WTC11 (cell line): Measurements from ENCODE around the gene FAM120AOS. TPM values are rescaled to one million over a fixed set of nuclear protein-coding genes. Genes with fewer than 3 reads are reported as not detected.

Experiments used
- ATAC-seq: fragments of 200-7000 bp; cut with Tn5 transposase; 2 replicates; pipeline ENCODE4 v1.10.0; 2021; ENCODE audit warnings: mild to moderate bottlenecking, moderate library complexity
- CTCF ChIA-PET: fragments of 300-600 bp; sonication (Branson Sonifier 250); formaldehyde crosslinking; loops from one replicate; lab custom pipeline; 2021; ENCODE audit warnings: antibody characterized with exemption; lab: Charles Lee
- POLR2A ChIA-PET: fragments of 350-600 bp; sonication (Branson Sonifier 250); formaldehyde crosslinking; loops from one replicate; lab custom pipeline; 2021; ENCODE audit warnings: antibody characterized with exemption; lab: Charles Lee
- DNase-seq: peaks from one replicate; pipeline ENCODE4 v3.0.0; 2021; ENCODE audit warnings: low spot score
- H3K27ac Mint-ChIP-seq: 2 replicates; pipeline ENCODE4 v1.8.0; 2021; ENCODE audit warnings: mixed read lengths
- H3K27me3 Mint-ChIP-seq: 2 replicates; pipeline ENCODE4 v1.8.0; 2021; ENCODE audit warnings: low read depth, mild to moderate bottlenecking, moderate library complexity, mixed read lengths
- H3K36me3 Mint-ChIP-seq: 2 replicates; pipeline ENCODE4 v1.8.0; 2021; ENCODE audit warnings: mixed read lengths
- H3K4me1 Mint-ChIP-seq: 2 replicates; pipeline ENCODE4 v1.8.0; 2022; ENCODE audit warnings: mixed read lengths
- H3K4me3 Mint-ChIP-seq: 2 replicates; pipeline ENCODE4 v1.8.0; 2021; ENCODE audit warnings: mild to moderate bottlenecking, moderate library complexity, mixed read lengths
- H3K9me3 Mint-ChIP-seq: 2 replicates; pipeline ENCODE4 v1.8.0; 2021; ENCODE audit warnings: mixed read lengths
- CTCF ChIP-seq: fragments of 200-600 bp; IDR thresholded peaks from 2 replicates; pipeline ENCODE4 v1.8.0; 2022; ENCODE audit warnings: antibody characterized with exemption
- FOXK1 ChIP-seq: sonication (generic); formaldehyde crosslinking; IDR thresholded peaks from 2 replicates; pipeline ENCODE4 v1.8.0; 2022; ENCODE audit warnings: mild to moderate bottlenecking, moderate library complexity, missing genetic modification reagents
- FOXP1 ChIP-seq: sonication (generic); formaldehyde crosslinking; IDR thresholded peaks from 2 replicates; pipeline ENCODE4 v1.8.0; 2022; ENCODE audit warnings: missing genetic modification reagents, mild to moderate bottlenecking, moderate library complexity, borderline replicate concordance
- PRDM15 ChIP-seq: sonication (generic); formaldehyde crosslinking; IDR thresholded peaks from 2 replicates; pipeline ENCODE4 v1.8.0; 2022; ENCODE audit warnings: missing genetic modification reagents
- PREB ChIP-seq: sonication (generic); formaldehyde crosslinking; IDR thresholded peaks from 2 replicates; pipeline ENCODE4 v1.8.1; 2022; ENCODE audit warnings: mild to moderate bottlenecking, missing genetic modification reagents, moderate library complexity, borderline replicate concordance
- SMAD4 ChIP-seq: sonication (generic); formaldehyde crosslinking; IDR thresholded peaks from 2 replicates; pipeline ENCODE4 v1.8.0; 2022; ENCODE audit warnings: mild to moderate bottlenecking, missing genetic modification reagents
- USF2 ChIP-seq: sonication (generic); formaldehyde crosslinking; IDR thresholded peaks from 2 replicates; pipeline ENCODE4 v1.8.1; 2023; ENCODE audit warnings: mild to moderate bottlenecking, missing genetic modification reagents, moderate library complexity
- ZBTB43 ChIP-seq: sonication (generic); formaldehyde crosslinking; IDR thresholded peaks from 2 replicates; pipeline ENCODE4 v1.8.1; 2023; ENCODE audit warnings: mild to moderate bottlenecking, missing genetic modification reagents
- ZNF121 ChIP-seq: sonication (generic); formaldehyde crosslinking; IDR thresholded peaks from 2 replicates; pipeline ENCODE4 v1.8.0; 2023; ENCODE audit warnings: missing genetic modification reagents
- total RNA-seq: library from RNA; stranded (reverse); gene quantifications from 3 replicates; pipeline ENCODE4 v1.2.3, GENCODE V29; 2021
- TF ChIP-seq, protein P1 (sequence below): sonication (generic); formaldehyde crosslinking; IDR thresholded peaks from 2 replicates; pipeline ENCODE4 v1.8.0; 2022; ENCODE audit warnings: mild to moderate bottlenecking, missing genetic modification reagents
- TF ChIP-seq, protein P2 (sequence below): sonication (generic); formaldehyde crosslinking; IDR thresholded peaks from 2 replicates; pipeline ENCODE4 v1.8.0; 2023; ENCODE audit warnings: missing genetic modification reagents, mild to moderate bottlenecking, borderline replicate concordance

FAM120AOS gene
- total RNA-seq, 1 experiment from 2014 or later, result 44.4 TPM

- ChIA-PET POLR2A (no interaction called here), CTCF (no interaction called here)
- DNase-seq, result no peak
- ATAC-seq, result no peak
- Mint-ChIP-seq H3K4me1 (peaks cover 76% of the 10 kb centered on the region), H3K27me3 (no peaks in the 10 kb centered on the region), H3K4me3 (no peak overlapping the region), H3K36me3 (peaks cover 11% of the 10 kb centered on the region), H3K9me3 (no peaks in the 10 kb centered on the region), H3K27ac (peak overlapping the region; percentile 29; the same call in 1 of the 2 replicates)
- TF ChIP-seq CTCF, result no peak
Observed at GRCh38 chr9:93467062-93467416, 13.7 kb upstream of the FAM120AOS start.

- H3K36me3 Mint-ChIP-seq, result peaks cover 10% of the 10 kb centered on the region
- ChIA-PET POLR2A (no interaction called here), CTCF (interaction anchor here (1.0 kb wide), 1 partner anchor 100 kb away, joined by 3 read pairs; no protein-coding TSS in a partner anchor)
- peaks cover 76% of the 10 kb centered on the region for H3K4me1 Mint-ChIP-seq
- DNase-seq (no peak), ATAC-seq (peak; percentile 32; the same call in 1 of the 2 replicates)
- TF ChIP-seq SMAD4 (CRISPR knock-in tag) (no peak), ZNF121 (CRISPR knock-in tag) (peak; percentile 69; the same call in 1 of the 2 replicates), USF2 (no peak)
- no peaks in the 10 kb centered on the region for H3K27me3 Mint-ChIP-seq
- peak overlapping the region; percentile 75 for H3K27ac Mint-ChIP-seq
- no peaks in the 10 kb centered on the region for H3K9me3 Mint-ChIP-seq
- H3K4me3 Mint-ChIP-seq, result no peak overlapping the region
Observed at GRCh38 chr9:93466416-93467061, 13.2 kb upstream of the FAM120AOS start.

DNA sequence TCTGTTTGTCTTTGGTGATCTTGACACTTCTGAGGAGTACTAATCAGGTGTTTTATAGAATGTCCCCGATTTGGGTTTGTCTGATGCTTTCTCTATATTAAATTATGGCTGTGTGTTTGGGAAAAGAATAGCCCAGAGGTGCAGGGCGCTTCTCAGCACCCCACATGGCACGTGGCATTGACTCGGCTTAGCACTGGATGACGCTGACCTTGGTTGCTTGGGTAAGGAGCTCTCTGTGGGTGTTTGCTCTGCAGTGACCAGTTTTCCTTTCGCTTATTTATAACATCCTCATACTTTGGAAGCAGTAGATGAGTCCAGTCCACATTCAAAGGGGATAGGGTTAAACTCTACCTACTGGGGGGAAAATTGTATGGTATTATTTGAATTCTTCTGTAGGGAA is 12.5 kb upstream of the FAM120AOS start:
- ChIA-PET POLR2A (no interaction called here), CTCF (interaction anchor here (0.5 to 2.4 kb wide), 6 partner anchors 12 to 1203 kb away, joined by 3 to 7 read pairs (median 4); partner anchors contain the start of gene FAM120AOS)
- peak overlapping the region; percentile 86 for H3K27ac Mint-ChIP-seq
- H3K27me3 Mint-ChIP-seq, result no peaks in the 10 kb centered on the region
- ATAC-seq, result no peak
- peaks cover 3% of the 10 kb centered on the region for H3K36me3 Mint-ChIP-seq
- H3K4me3 Mint-ChIP-seq, result no peak overlapping the region; the same call in 1 of the 2 replicates
- peaks cover 79% of the 10 kb centered on the region for H3K4me1 Mint-ChIP-seq
- H3K9me3 Mint-ChIP-seq, result no peaks in the 10 kb centered on the region
- no peak for DNase-seq
- TF ChIP-seq PRDM15 (CRISPR knock-in tag) (no peak), ZNF121 (CRISPR knock-in tag) (no peak), FOXK1 (CRISPR knock-in tag) (no peak)
- TF ChIP-seq, protein P1, sequence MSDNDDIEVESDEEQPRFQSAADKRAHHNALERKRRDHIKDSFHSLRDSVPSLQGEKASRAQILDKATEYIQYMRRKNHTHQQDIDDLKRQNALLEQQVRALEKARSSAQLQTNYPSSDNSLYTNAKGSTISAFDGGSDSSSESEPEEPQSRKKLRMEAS (CRISPR knock-in tag), result no peak
- TF ChIP-seq, all 79 proteins: peak for 0

DNA sequence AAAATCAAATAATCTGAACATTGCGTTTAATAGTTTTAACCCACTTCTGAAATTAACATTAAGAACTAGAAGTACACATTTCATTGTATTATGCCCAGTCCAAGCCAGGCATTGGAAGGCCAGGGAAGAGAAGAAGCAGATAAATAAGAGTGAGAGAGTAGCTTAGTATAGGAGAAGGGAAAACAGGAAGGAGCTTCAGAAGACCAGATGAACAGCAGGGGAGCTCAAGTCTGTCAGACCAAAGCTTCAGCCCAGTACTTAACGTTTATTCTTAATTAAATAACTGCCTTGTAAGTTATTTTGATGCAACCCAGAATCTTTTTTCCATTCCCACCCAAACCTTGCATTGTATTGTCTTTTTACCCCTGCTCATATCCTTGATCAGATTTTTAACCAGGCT is 11.5 kb upstream of the FAM120AOS start:
- H3K4me3 Mint-ChIP-seq, result peak overlapping the region; percentile 30
- DNase-seq (no peak), ATAC-seq (peak; percentile 68)
- POLR2A ChIA-PET, result interaction anchor here (1.0 kb wide), 1 partner anchor 11 kb away, joined by 4 read pairs; the partner anchor contains the start of gene FAM120AOS
- peaks cover 83% of the 10 kb centered on the region for H3K4me1 Mint-ChIP-seq
- no peaks in the 10 kb centered on the region for H3K27me3 Mint-ChIP-seq
- no peaks in the 10 kb centered on the region for H3K36me3 Mint-ChIP-seq
- CTCF ChIA-PET, result interaction anchor here (0.6 to 2.4 kb wide), 8 partner anchors 11 to 356 kb away, joined by 3 to 7 read pairs (median 4); partner anchors contain the start of gene FAM120AOS
- no peaks in the 10 kb centered on the region for H3K9me3 Mint-ChIP-seq
- TF ChIP-seq PREB (CRISPR knock-in tag), result no peak
- TF ChIP-seq FOXP1 (CRISPR knock-in tag), result no peak
- TF ChIP-seq, protein P2, sequence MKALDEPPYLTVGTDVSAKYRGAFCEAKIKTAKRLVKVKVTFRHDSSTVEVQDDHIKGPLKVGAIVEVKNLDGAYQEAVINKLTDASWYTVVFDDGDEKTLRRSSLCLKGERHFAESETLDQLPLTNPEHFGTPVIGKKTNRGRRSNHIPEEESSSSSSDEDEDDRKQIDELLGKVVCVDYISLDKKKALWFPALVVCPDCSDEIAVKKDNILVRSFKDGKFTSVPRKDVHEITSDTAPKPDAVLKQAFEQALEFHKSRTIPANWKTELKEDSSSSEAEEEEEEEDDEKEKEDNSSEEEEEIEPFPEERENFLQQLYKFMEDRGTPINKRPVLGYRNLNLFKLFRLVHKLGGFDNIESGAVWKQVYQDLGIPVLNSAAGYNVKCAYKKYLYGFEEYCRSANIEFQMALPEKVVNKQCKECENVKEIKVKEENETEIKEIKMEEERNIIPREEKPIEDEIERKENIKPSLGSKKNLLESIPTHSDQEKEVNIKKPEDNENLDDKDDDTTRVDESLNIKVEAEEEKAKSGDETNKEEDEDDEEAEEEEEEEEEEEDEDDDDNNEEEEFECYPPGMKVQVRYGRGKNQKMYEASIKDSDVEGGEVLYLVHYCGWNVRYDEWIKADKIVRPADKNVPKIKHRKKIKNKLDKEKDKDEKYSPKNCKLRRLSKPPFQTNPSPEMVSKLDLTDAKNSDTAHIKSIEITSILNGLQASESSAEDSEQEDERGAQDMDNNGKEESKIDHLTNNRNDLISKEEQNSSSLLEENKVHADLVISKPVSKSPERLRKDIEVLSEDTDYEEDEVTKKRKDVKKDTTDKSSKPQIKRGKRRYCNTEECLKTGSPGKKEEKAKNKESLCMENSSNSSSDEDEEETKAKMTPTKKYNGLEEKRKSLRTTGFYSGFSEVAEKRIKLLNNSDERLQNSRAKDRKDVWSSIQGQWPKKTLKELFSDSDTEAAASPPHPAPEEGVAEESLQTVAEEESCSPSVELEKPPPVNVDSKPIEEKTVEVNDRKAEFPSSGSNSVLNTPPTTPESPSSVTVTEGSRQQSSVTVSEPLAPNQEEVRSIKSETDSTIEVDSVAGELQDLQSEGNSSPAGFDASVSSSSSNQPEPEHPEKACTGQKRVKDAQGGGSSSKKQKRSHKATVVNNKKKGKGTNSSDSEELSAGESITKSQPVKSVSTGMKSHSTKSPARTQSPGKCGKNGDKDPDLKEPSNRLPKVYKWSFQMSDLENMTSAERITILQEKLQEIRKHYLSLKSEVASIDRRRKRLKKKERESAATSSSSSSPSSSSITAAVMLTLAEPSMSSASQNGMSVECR (CRISPR knock-in tag), result no peak
- TF ChIP-seq ZBTB43 (CRISPR knock-in tag), result no peak
- no peak for TF ChIP-seq SMAD4 (CRISPR knock-in tag)
- peak overlapping the region; percentile 94 for H3K27ac Mint-ChIP-seq
